ENCODE data around the gene MAP3K5.
"Not testable (repeated sequence)": the region's sequence is repeated elsewhere in the genome, so short reads cannot be mapped to it uniquely, and the experiment has no call there.

Gene MAP3K5

DNA sequence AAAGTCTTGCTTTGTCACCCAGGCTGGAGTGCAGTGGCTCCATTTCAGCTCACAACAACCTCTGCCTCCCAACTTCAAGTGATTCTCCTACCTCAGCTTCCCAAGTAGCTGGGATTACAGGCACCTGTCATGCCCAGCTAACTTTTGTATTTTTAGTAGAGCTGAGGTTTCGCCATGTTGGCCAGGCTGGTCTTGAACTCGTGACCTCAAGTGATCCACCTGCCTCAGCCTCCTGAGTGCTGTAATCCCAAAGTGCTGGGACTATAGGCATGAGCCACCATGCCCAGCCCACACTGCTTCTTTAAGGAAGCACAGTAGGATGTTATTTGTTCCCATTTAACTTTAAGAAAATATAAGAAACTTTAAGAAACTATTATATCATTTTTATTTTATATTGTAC lies 206.8 kb downstream of the MAP3K5 start:
- DNase-seq (ENCODE audit: low read depth in 4 of 4, low spot score in 1 of 4) = not testable (repeated sequence)

GRCh38 chr6:136584290-136584689 lies 208.0 kb downstream of the MAP3K5 start:
- DNase-seq (ENCODE audit: low read depth in 4 of 4, low spot score in 1 of 4) = not testable (repeated sequence)

GRCh38 chr6:136582711-136583471 lies 209.4 kb downstream of the MAP3K5 start:
- DNase-seq (ENCODE audit: low read depth in 4 of 4, low spot score in 1 of 4) = no peak

GRCh38 chr6:136579800-136580199 lies 212.5 kb downstream of the MAP3K5 start:
- no peak for DNase-seq (ENCODE audit: low read depth in 4 of 4, low spot score in 1 of 4)

DNA sequence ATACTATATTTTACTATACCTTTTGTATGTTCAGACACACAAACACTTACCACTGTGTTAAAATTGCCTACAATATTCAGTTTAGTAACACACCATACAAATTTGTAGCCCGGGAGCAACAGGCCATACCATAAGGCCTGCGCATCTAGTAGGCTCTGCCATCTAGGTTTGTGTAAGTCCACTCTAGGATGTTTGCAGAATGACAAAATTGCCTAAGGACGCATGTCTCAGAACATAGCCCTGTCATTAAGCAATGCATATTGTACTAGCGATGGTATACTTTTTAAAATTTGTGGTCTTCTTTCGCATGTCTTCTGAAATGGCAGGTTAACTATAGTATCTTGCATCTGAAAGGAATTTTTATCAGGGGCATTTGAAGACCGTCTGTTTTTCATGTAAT lies 215.5 kb downstream of the MAP3K5 start:
- DNase-seq (ENCODE audit: low read depth in 4 of 4, low spot score in 1 of 4) = no peak

DNA sequence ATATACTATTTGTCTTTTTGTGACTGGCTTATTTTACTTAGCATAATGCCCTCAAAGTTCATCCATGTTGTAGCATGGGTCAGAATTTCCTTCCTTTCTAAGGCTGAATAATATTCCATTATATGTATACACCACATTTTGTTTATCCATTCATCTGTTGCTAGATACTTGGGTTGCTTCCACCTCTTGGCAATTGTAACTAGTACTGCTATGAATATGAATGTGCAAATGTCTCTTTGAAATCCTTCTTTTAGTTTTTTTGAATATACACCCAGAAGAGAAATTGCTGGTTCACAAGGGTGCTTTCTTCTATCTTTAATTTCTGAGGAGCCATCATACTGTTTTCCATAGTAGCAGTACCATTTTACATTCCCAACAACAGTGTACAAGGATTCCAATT lies 220.8 kb downstream of the MAP3K5 start:
- no peak for DNase-seq (ENCODE audit: low read depth in 4 of 4, low spot score in 1 of 4)

DNA sequence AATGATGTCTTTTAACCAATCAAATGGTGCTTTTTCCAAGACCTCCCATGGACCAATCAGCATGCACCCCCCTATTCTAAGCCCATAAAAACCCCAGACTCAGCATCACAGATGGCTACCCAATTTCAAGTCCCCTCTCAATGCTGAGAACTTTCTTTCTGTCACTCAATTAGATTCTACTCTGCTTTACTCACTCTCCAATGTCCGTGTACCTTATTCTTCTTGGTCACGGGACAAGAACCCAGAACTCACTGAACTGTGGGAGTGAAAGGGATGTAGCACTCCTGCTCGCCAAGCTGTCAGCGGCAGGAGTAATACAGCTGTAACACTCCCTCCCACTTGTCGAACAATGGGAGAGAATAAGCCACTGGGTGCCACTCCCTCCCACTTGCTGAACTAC lies 221.2 kb downstream of the MAP3K5 start:
- DNase-seq (ENCODE audit: low read depth in 4 of 4, low spot score in 1 of 4) = no peak

- DNase-seq (ENCODE audit: low read depth in 4 of 4, low spot score in 1 of 4) = no peak
Observed at GRCh38 chr6:136568129-136568528, 224.1 kb downstream of the MAP3K5 start.

DNA sequence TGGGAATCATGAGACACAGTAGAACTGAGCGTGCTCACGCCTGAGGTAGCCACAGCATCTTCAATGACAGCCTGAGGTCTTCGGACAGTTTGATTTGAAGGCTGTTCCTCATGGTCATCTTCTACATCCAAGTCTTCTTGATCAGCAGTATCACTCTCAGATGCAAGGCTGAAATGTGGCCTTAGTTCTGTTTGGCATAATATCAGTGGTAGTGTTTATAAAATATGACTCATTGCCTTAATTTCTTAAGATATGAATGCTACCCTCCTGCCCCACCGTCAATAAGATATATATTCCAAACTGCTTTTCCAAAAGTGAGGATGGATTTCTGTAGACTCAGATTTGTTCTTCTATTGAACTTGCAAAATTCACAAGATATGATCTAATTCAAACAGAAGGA lies 224.6 kb downstream of the MAP3K5 start:
- DNase-seq (ENCODE audit: low read depth in 4 of 4, low spot score in 1 of 4) = no peak

DNA sequence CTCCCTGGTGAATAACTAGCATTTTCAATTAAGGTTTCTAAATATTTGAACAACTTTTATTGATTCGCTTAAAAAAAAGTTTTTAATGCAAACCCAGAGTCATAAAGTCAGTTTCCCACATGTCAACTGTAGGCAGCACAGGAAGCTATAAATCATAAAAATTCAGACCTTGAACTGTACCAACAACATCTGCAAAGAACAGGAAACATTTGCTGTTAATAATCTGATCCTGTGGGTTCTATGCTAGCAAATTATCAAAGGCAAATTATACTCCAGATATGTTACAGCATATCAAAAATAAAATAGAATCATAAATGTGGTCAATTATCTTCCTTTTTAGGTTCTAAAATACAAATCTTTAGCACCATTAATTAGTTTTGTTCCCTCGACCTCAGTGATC lies 225.4 kb downstream of the MAP3K5 start:
- DNase-seq (ENCODE audit: low read depth in 4 of 4, low spot score in 1 of 4) = no peak

- DNase-seq (ENCODE audit: low read depth in 4 of 4, low spot score in 1 of 4) = no peak
Observed at GRCh38 chr6:136566007-136566487, 226.2 kb downstream of the MAP3K5 start.

- no peak for DNase-seq (ENCODE audit: low read depth in 4 of 4, low spot score in 1 of 4)
Observed at GRCh38 chr6:136564180-136564579, 228.1 kb downstream of the MAP3K5 start.

DNA sequence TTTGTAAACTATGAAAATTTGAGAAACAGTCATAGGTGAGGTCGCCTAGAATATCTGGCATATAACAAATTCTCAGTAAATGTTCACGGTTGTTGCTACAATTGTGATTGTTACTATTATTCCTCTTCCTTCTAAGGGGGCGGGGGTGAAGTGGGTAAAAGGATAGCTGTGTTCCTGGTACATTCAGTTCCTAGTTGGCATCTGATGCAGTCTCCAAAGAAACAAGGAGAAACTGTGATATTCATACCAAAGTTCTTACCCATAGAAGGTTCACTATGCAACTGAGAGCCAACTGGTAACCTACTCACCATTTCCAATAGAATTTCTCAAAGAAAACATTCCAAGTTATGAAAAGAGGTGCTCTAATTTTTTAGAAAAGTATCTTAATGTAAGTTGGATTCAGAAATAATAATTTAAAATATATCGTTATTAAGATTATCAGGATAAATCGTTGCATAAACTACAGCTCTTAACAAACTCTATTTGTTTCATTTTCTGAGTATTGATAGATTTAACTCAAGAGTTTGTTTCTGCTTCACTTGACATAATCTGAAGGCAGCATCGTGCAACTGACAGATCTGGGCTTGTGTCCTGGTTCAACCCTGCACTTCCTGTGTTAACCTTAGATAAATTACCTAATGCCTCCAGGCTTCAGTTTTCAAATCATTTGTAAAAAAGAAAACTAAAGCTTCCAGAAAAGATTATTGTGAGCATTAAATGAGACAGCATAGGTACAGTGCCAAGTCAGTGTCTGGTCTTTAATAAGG lies 228.7 kb downstream of the MAP3K5 start:
- DNase-seq (ENCODE audit: low read depth in 4 of 4, low spot score in 1 of 4) = no peak

DNA sequence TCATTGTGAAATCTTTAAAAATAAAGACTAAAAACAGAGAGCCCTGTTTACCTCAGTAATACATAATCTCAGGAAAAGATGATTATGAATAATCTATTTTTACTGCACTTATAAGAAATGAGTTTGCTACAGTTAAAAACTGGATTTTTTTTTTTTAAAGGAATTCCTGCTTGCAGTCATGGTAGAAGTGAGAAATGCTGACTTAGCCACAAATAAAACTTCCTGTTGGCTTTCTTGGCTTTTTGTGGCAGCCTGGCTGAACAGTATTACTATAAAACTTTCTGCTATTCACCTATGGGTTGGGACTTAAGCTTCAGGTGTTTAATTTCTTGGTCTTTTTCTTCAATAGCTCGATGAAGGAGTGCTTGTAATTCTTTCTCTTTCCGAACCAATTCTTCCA lies 230.1 kb downstream of the MAP3K5 start:
- no peak for DNase-seq (ENCODE audit: low read depth in 4 of 4, low spot score in 1 of 4)

DNA sequence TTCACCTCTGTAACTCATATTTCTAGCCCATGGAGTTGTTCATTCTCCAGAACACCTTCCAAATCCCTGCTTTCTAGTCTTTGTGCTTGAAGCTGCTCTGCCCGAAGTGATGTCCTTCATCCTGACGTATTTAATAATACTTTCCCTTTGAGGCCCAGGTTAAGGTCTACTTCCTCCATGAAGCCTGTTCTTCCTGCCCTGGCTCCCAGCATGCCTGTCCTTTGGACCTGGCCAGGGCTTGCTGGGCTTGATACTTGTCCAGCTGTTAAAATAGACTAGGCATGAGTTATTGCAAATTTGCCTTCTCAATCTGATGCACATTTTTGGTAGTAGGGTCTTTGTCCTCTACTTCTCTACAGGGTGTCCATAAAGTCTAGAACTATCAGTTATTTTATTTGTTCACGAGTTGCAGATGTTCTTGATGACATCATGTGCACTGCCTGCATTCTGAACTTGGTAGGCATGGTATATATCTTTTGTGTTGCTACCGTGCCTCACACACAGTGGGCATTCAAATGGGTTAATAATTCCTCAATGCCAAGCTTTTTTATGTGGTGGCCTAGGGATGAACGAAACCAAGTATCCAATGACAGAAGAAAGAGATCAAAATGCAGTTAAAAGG lies 239.0 kb downstream of the MAP3K5 start:
- no peak for DNase-seq (ENCODE audit: low read depth in 4 of 4, low spot score in 1 of 4)

DNA sequence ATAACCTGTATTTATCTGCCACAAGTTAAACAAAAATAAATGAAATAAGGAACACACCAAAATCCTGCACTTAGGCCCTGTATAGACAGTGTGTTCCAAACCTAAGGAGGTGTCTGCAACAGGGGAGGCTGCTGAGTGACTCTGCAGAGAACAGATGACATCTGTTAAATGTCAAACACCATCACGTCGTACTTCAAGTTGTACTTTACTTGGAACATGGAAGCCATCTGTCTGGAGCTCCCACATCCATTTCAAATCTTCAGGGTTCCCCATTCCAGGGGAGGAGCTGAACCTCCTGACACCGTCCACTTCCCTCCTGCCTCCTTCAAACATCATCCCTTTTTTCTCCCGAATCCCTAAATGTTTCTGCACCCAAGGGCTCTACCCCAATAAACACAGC lies 240.2 kb downstream of the MAP3K5 start:
- DNase-seq (ENCODE audit: low read depth in 4 of 4, low spot score in 1 of 4) = no peak

- no peak for DNase-seq (ENCODE audit: low read depth in 4 of 4, low spot score in 1 of 4)
Observed at GRCh38 chr6:136551103-136551502, 241.2 kb downstream of the MAP3K5 start.

GRCh38 chr6:136550330-136551071 lies 241.8 kb downstream of the MAP3K5 start, which contains the start of gene MAP7:
MAP7 (minus strand) TSS chr6:136550422; CDS start chr6:136550408, 14 bp downstream.
- DNase-seq (ENCODE audit: low read depth in 4 of 4, low spot score in 1 of 4) = peak in 3 of 4 experiments; percentile 12 to 50 (median 43)

GRCh38 chr6:136550045-136550329 lies 242.3 kb downstream of the MAP3K5 start:
- no peak for DNase-seq (ENCODE audit: low read depth in 4 of 4, low spot score in 1 of 4)

GRCh38 chr6:136549300-136550044 lies 242.8 kb downstream of the MAP3K5 start:
- DNase-seq (ENCODE audit: low read depth in 4 of 4, low spot score in 1 of 4) = no peak

Measured in stimulated activated CD4-positive, alpha-beta T cell treated with anti-CD3 and anti-CD28 coated beads, Interleukin-1b, Interleukin-23, amount 100 ng/mL, for 24 hours (primary cell).